Ascending aorta (tissue), 2 donors: ENCODE measurements around the gene APBB2. TPM values are rescaled to one million over a fixed set of nuclear protein-coding genes. Genes with fewer than 3 reads are reported as not detected.
"Not testable (repeated sequence)": the region's sequence is repeated elsewhere in the genome, so short reads cannot be mapped to it uniquely, and the experiment has no call there.

ENCODE experiments used
- DNase-seq, 2 donors: peaks; one replicate each; pipeline ENCODE4 v3.0.0-alpha.2; 2019; ENCODE audit warnings: low spot score in 2 of 2
- H3K27ac ChIP-seq, 2 donors: fragments of 200-600 bp; sonication (generic); one replicate each; pipeline ENCODE4 v1.5.1; 2016 to 2017; ENCODE audit warnings: mild to moderate bottlenecking in 1 of 2
- H3K27me3 ChIP-seq: fragments of 200-600 bp; sonication (generic); one replicate; pipeline ENCODE4 v1.5.1; 2017
- H3K36me3 ChIP-seq, 2 donors: fragments of 200-600 bp; sonication (generic); one replicate each; pipeline ENCODE4 v1.5.1; 2016
- H3K4me1 ChIP-seq, 2 donors: fragments of 200-600 bp; sonication (generic); one replicate each; pipeline ENCODE4 v1.5.1; 2016 to 2017; ENCODE audit warnings: mild to moderate bottlenecking in 1 of 2
- H3K4me3 ChIP-seq, 2 donors: fragments of 200-600 bp; sonication (generic); one replicate each; pipeline ENCODE4 v1.5.1; 2016 to 2017; ENCODE audit warnings: mild to moderate bottlenecking in 1 of 2
- H3K9me3 ChIP-seq, 2 donors: fragments of 200-600 bp; sonication (generic); one replicate each; pipeline ENCODE4 v1.5.1; 2016
- intact Hi-C: fragments of 100-400 bp; cut with DNase I; formaldehyde crosslinking; loops from one replicate; pipeline ENCODE4 v1.15.1; 2023
- total RNA-seq: library from RNA; depleted of rRNA; stranded (reverse); fragments of >200 nt; gene quantifications from one replicate; pipeline ENCODE4 v1.1.0, GENCODE V29; 2016
- TF ChIP-seq, protein P1 (sequence below), 3 experiments: fragments of 200-600 bp in 2 of 3; fragments of 450-650 bp in 1 of 3; sonication (generic) in 2 of 3; IDR thresholded peaks; one replicate each; pipeline ENCODE4 v1.5.1; 2016 to 2019; ENCODE audit warnings: antibody characterized with exemption in 3 of 3, mild to moderate bottlenecking in 1 of 3, moderate library complexity in 1 of 3

APBB2 gene
- total RNA-seq, 1 donor from 2014 or later: 51.4 TPM

DNA sequence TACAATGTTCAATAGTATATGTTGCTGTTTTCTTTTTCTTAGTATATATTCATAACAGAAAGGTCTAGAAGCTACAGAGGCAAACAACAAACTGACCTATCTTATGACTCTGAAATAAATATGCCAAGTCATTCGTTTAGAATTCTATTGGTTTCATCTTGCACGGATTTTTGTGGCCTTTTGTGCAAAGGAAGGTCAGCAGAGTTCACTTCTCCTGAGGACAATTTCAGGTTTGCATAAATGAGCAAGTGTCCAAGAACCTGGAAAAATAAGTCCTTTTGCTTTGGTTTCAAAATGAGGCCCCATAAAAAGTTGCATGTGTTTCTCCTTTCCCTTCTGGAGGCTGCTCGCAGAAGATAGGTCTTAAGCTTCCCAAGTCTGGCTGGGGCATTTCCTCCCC is 156.9 kb downstream of the APBB2 start:
- TF ChIP-seq, protein P1, sequence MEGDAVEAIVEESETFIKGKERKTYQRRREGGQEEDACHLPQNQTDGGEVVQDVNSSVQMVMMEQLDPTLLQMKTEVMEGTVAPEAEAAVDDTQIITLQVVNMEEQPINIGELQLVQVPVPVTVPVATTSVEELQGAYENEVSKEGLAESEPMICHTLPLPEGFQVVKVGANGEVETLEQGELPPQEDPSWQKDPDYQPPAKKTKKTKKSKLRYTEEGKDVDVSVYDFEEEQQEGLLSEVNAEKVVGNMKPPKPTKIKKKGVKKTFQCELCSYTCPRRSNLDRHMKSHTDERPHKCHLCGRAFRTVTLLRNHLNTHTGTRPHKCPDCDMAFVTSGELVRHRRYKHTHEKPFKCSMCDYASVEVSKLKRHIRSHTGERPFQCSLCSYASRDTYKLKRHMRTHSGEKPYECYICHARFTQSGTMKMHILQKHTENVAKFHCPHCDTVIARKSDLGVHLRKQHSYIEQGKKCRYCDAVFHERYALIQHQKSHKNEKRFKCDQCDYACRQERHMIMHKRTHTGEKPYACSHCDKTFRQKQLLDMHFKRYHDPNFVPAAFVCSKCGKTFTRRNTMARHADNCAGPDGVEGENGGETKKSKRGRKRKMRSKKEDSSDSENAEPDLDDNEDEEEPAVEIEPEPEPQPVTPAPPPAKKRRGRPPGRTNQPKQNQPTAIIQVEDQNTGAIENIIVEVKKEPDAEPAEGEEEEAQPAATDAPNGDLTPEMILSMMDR (IDR thresholded peaks at IDR 0.05): no peak
- Histone ChIP-seq H3K27ac (no peak overlapping the region), H3K36me3 (no peaks in the 10 kb centered on the region), H3K9me3 (no peaks in the 10 kb centered on the region), H3K27me3 (no peaks in the 10 kb centered on the region), H3K4me3 (no peak overlapping the region), H3K4me1 (peaks cover 2 to 22% of the 10 kb centered on the region in 2 donors)
- intact Hi-C loops: no loop called here
- no peak for DNase-seq

DNA sequence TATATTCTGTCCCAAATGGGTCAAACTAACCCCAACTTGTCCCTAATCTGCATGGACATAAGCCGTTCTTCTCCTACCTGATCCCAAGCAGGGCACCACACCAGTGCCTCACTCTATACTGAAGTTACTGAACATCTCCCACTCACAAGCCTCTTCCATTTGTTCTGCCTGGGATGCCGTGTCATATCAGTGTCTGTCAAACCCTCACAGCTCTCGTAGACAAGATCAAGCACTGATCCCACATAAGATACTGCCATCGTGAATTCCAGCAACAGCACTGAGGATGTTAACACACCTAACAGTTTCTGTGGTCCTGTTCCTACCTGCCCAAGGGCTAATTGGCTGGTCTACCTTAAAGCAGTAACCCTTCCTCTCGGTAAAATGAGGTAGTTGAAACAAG is 162.1 kb downstream of the APBB2 start:
- Histone ChIP-seq H3K4me3 (no peak overlapping the region), H3K27me3 (no peaks in the 10 kb centered on the region), H3K9me3 (no peaks in the 10 kb centered on the region), H3K36me3 (no peaks in the 10 kb centered on the region), H3K4me1 (no peaks in the 10 kb centered on the region), H3K27ac (no peak overlapping the region)
- TF ChIP-seq, protein P1 (IDR thresholded peaks at IDR 0.05): no peak
- intact Hi-C loops: no loop called here
- no peak for DNase-seq

DNA sequence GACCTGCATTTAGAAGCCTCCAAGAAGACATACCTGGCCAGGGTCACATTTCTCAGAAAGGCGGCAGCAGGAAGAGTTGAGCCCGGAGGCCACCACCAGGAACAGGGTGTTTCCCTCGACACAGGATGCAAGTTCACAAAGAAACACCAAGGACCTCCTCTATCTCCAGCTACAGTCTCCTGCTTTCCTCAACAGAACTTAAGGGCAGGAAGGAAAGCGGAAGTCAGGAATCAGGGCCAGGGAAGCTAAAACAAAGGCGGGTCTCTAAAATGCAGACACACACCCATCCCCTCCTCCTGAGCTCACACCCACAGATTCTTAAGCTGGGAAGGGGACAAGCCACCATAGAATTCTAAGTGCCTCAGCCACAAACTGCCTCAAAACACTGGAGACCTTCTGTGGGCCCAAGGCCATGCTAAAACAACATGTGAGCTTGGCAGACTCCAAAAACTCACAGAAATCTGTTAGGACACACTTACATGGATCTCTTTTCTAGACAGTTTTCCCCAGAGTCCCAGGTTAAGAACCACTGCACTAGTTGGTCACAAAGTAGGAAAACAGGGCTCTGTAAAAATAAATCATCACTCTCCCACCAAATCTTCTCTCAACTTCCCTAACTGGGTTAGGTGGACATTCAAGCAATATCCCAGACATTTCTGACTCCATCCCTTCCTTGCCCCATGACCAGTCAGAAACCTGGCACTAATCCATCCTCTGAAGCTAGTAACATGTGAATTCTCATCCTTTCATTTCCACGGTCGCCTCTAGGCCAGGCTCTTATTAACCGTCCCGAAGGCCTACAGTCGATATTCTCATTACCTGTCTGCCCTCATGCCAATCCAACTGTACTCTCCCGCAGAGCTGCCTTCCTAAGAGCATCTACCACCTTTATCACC is 163.2 kb downstream of the APBB2 start:
- TF ChIP-seq, protein P1 (IDR thresholded peaks at IDR 0.05): no peak
- H3K4me3 ChIP-seq: no peak overlapping the region
- H3K36me3 ChIP-seq: no peaks in the 10 kb centered on the region
- no peak for DNase-seq
- H3K4me1 ChIP-seq: no peaks in the 10 kb centered on the region
- no peaks in the 10 kb centered on the region for H3K9me3 ChIP-seq
- intact Hi-C loops: no loop called here
- peak overlapping the region; percentile 12 to 47 for H3K27ac ChIP-seq
- H3K27me3 ChIP-seq: no peaks in the 10 kb centered on the region

DNA sequence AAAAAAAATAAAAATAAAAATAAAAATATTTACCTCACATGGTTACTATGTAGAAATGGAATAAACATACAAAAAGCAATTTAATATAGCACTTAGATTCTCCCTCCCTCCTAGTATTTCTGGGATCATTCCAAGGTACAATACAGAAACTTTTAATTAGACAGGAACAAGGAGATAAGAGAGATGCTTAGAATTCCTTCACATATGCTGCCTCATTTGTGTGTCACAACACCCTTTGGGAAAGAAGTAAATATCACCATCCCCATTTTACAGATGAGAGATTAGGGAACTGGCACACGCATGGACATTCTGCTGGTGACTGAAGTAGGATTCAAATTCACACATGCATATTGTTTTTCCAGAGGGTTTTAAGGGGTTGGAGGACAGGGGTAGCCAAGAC is 164.2 kb downstream of the APBB2 start:
- Histone ChIP-seq H3K36me3 (no peaks in the 10 kb centered on the region), H3K9me3 (peaks cover 0 to 3% of the 10 kb centered on the region in 2 donors), H3K4me3 (no peak overlapping the region), H3K27ac (peak overlapping the region in 1 of 2 donors; percentile 47), H3K27me3 (no peaks in the 10 kb centered on the region), H3K4me1 (no peaks in the 10 kb centered on the region)
- intact Hi-C loops: no loop called here
- no peak for DNase-seq
- TF ChIP-seq, protein P1 (IDR thresholded peaks at IDR 0.05): no peak

DNA sequence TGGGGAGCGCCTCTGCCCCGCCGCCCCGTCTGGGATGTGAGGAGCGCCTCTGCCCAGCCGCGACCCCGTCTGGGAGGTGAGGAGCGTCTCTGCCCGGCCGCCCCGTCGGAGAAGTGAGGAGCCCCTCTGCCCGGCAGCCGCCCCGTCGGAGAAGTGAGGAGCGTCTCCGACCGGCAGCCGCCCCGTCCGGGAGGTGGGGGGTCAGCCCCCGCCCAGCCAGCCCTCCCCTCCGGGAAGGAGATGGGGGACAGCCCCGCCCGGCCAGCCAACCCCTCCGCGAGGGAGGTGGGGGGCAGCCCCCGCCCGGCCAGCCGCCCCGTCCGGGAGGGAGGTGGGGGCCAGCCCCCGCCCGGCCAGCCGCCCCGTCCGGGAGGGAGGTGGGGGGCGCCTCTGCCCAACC is 165.2 kb downstream of the APBB2 start:
- Histone ChIP-seq H3K9me3 (peaks cover 0 to 11% of the 10 kb centered on the region in 2 donors), H3K4me3 (peak overlapping the region in 1 of 2 donors; percentile 42), H3K27ac (peak overlapping the region in 1 of 2 donors; percentile 21)
- H3K4me1 ChIP-seq, intact Hi-C loops, DNase-seq, H3K36me3 ChIP-seq, H3K27me3 ChIP-seq: not testable (repeated sequence)

DNA sequence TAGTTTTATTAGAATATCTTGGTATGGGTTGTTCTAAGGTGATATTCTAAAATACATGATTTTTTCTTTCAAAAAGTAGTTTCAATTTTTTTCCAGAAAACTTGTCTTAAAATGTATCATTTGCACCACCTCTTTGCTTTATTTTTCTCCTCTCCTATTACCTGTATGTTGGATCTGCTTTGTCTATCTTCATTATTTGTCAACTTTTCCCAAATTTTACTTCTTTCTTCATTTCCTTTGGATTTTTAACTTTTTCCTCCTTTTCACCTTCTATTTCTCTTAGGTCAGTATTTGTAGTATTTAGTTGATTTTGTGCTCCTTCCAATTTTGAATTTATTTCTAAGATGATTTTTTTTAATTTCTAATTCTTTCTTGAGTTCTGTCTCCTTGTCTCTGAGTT is 169.6 kb downstream of the APBB2 start:
- Histone ChIP-seq H3K4me3 (no peak overlapping the region), H3K27ac (no peak overlapping the region), H3K36me3 (no peaks in the 10 kb centered on the region), H3K9me3 (peaks cover 0 to 11% of the 10 kb centered on the region in 2 donors), H3K27me3 (no peaks in the 10 kb centered on the region), H3K4me1 (no peaks in the 10 kb centered on the region)
- intact Hi-C loops: no loop called here
- DNase-seq: no peak
- TF ChIP-seq, protein P1 (IDR thresholded peaks at IDR 0.05): no peak
